Left lung (tissue), 10 donors: Measurements from ENCODE around the gene SNX2. TPM values are rescaled to one million over a fixed set of nuclear protein-coding genes. Genes with fewer than 3 reads are reported as not detected.

Experiments used
- ATAC-seq: fragments of 200-7000 bp; cut with Tn5 transposase; one replicate; pipeline ENCODE4 v1.9.1; 2020; ENCODE audit warnings: moderate library complexity
- DNase-seq, 4 donors: peaks; one replicate each; pipeline ENCODE4 v3.0.0-alpha.2; 2013 to 2020
- H3K27ac ChIP-seq, 2 donors: fragments of 200-600 bp; sonication (generic) in 1 of 2; one replicate each; pipeline versions ENCODE4 v1.5.0 to v1.8.0; 2020 to 2021
- H3K27me3 ChIP-seq, 2 donors: fragments of 200-600 bp; sonication (generic) in 1 of 2; one replicate each; pipeline versions ENCODE4 v1.5.0 to v1.8.0; 2020 to 2021
- H3K36me3 ChIP-seq, 2 donors: fragments of 200-600 bp; sonication (generic) in 1 of 2; one replicate each; pipeline versions ENCODE4 v1.5.0 to v1.8.0; 2020 to 2021
- H3K4me1 ChIP-seq, 2 donors: fragments of 200-600 bp; one replicate each; pipeline ENCODE4 v1.8.0; 2021
- H3K4me3 ChIP-seq, 2 donors: fragments of 200-600 bp; sonication (generic) in 1 of 2; one replicate each; pipeline versions ENCODE4 v1.5.0 to v1.8.0; 2020 to 2021; ENCODE audit warnings: mild to moderate bottlenecking in 1 of 2
- H3K9me3 ChIP-seq, 2 donors: fragments of 200-600 bp; sonication (generic) in 1 of 2; one replicate each; pipeline versions ENCODE4 v1.5.0 to v1.8.0; 2020 to 2021
- intact Hi-C, 2 donors: fragments of 100-400 bp; cut with DNase I; formaldehyde crosslinking; loops; one replicate each; pipeline versions ENCODE4 v1.11.2 to v1.14.2; 2022
- polyA plus RNA-seq, 6 donors: library from polyadenylated mRNA; unstranded; fragments of 120-200 nt; gene quantifications; one replicate each; pipeline ENCODE4 v1.2.1, GENCODE V29; 2013; ENCODE audit not compliant: insufficient read length in 6 of 6
- total RNA-seq, 2 donors: library from RNA; stranded (reverse); fragmentation: NEBNext Ultra II Directional; extraction: Animal tissue kit (Norgen Biotek cat#: 25700); gene quantifications; one replicate each; pipeline ENCODE4 v1.2.1, GENCODE V29; 2021
- TF ChIP-seq, protein P1 (sequence below), 2 donors: fragments of 200-600 bp; sonication (generic) in 1 of 2; IDR thresholded peaks; one replicate each; pipeline versions ENCODE4 v1.5.0 to v1.8.0; 2021; ENCODE audit warnings: antibody characterized with exemption in 2 of 2
- donor health status: DM: no; HTN: yes; CAD: no.
- donor health status: DM: no; HTN: no; CAD: no.

The SNX2 gene
- total and polyA plus RNA-seq, 8 donors: 85.1 to 128 (median 101) TPM

DNA sequence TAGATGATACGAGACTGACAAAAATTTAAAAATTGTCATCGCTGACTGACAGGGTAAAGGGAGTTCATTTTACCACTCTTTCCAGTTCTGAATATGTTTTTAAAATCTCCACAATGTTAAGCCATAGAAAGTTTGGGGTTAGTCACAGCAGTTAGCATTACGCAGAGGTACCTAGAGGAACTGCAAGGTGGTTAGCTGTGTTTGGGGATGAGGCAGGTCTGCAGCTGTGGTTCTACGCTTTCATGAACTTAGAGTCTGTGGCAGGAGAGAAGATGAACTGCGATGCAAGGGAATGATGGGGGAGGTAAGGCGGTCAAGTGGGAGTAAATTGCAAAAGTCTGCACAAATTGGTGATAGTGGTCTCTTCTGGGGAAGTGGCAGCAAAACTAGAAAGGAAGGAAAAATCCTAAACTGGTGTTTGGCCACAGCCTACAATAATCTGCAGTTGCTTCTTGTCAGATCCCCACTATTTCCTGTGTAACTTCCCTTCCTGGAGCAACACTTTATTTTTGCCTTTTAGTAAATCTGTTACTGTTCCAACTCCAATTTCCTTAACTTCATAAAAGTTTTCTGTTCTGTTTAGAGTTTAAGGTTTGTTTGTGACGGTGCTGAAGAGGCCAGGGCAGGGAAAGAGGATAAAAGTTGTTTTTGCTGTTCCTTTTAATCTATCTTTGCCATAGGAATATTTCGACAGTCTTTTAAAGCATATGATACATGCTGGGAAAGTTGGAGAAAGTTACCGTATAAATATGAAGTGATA lies 38.6 kb upstream of the SNX2 start:
- TF ChIP-seq, protein P1, sequence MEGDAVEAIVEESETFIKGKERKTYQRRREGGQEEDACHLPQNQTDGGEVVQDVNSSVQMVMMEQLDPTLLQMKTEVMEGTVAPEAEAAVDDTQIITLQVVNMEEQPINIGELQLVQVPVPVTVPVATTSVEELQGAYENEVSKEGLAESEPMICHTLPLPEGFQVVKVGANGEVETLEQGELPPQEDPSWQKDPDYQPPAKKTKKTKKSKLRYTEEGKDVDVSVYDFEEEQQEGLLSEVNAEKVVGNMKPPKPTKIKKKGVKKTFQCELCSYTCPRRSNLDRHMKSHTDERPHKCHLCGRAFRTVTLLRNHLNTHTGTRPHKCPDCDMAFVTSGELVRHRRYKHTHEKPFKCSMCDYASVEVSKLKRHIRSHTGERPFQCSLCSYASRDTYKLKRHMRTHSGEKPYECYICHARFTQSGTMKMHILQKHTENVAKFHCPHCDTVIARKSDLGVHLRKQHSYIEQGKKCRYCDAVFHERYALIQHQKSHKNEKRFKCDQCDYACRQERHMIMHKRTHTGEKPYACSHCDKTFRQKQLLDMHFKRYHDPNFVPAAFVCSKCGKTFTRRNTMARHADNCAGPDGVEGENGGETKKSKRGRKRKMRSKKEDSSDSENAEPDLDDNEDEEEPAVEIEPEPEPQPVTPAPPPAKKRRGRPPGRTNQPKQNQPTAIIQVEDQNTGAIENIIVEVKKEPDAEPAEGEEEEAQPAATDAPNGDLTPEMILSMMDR (IDR thresholded peaks at IDR 0.05): no peak
- H3K36me3 ChIP-seq: no peaks in the 10 kb centered on the region
- intact Hi-C loops: no loop called here
- H3K4me3 ChIP-seq: no peak overlapping the region
- H3K9me3 ChIP-seq: peaks cover 0 to 4% of the 10 kb centered on the region in 2 donors
- no peak overlapping the region for H3K27ac ChIP-seq
- H3K4me1 ChIP-seq: no peaks in the 10 kb centered on the region
- no peaks in the 10 kb centered on the region for H3K27me3 ChIP-seq
- DNase-seq: peak in 1 of 4 donors; percentile 13
- no peak for ATAC-seq

DNA sequence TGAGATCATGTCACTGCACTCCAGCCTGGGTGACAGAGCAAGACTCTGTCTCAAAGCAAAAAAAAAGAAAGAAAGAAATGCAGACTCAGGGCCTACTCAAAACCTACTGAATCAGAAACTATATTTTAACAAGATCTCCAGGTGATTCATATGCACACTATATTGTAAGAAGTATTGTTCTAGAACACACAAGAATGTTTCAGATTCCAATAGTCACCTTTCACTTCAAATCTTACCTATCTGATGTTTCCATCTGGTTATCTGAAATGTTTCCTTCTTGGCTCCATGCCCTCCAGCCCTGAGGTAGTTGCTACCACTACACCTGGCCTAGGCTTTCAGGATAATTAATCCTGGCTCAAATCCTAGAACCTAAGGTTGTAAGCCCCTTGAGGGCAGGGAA lies 36.8 kb upstream of the SNX2 start:
- Histone ChIP-seq H3K9me3 (peaks cover 0 to 4% of the 10 kb centered on the region in 2 donors), H3K36me3 (no peaks in the 10 kb centered on the region), H3K27ac (no peak overlapping the region), H3K4me1 (no peaks in the 10 kb centered on the region), H3K27me3 (no peaks in the 10 kb centered on the region), H3K4me3 (no peak overlapping the region)
- TF ChIP-seq, protein P1 (IDR thresholded peaks at IDR 0.05): no peak
- ATAC-seq: no peak
- intact Hi-C loops: no loop called here
- no peak for DNase-seq

GRCh38 chr5:122741681-122742080 lies 33.2 kb upstream of the SNX2 start:
- no peaks in the 10 kb centered on the region for H3K36me3 ChIP-seq
- intact Hi-C loops: no loop called here
- H3K27me3 ChIP-seq: no peaks in the 10 kb centered on the region
- no peak overlapping the region for H3K27ac ChIP-seq
- no peaks in the 10 kb centered on the region for H3K4me1 ChIP-seq
- H3K4me3 ChIP-seq: no peak overlapping the region
- DNase-seq (no peak), ATAC-seq (no peak)
- TF ChIP-seq, protein P1 (IDR thresholded peaks at IDR 0.05): no peak
- H3K9me3 ChIP-seq: no peaks in the 10 kb centered on the region

DNA sequence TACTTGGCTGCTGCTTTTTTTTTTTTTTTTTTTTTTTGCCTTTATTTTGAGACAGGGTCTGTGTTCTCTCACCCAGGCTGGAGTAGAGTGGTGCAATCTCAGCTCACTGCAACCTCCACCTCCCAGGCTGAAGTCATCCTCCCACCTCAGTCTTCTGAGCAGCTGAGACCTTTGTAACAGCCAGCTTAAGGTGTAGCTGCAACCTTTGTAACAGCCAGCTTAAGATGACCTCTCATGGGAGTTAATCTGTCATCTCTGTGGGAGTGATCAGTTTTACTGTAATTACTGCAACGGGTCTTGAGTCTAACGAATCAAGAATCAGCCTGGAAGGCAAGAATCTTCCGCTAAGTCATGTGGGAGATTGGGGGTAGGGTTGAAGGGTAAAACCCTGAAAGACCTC lies 31.6 kb upstream of the SNX2 start:
- Histone ChIP-seq H3K4me1 (no peaks in the 10 kb centered on the region), H3K36me3 (no peaks in the 10 kb centered on the region), H3K9me3 (no peaks in the 10 kb centered on the region), H3K27ac (no peak overlapping the region), H3K27me3 (no peaks in the 10 kb centered on the region), H3K4me3 (no peak overlapping the region)
- TF ChIP-seq, protein P1 (IDR thresholded peaks at IDR 0.05): no peak
- DNase-seq (no peak), ATAC-seq (no peak)
- intact Hi-C loops: no loop called here

GRCh38 chr5:122745597-122745996 lies 29.3 kb upstream of the SNX2 start:
- H3K9me3 ChIP-seq: no peaks in the 10 kb centered on the region
- H3K36me3 ChIP-seq: no peaks in the 10 kb centered on the region
- H3K4me3 ChIP-seq: no peak overlapping the region
- TF ChIP-seq, protein P1 (IDR thresholded peaks at IDR 0.05): no peak
- no peak for DNase-seq
- no peak for ATAC-seq
- no peaks in the 10 kb centered on the region for H3K4me1 ChIP-seq
- intact Hi-C loops: no loop called here
- H3K27me3 ChIP-seq: no peaks in the 10 kb centered on the region
- no peak overlapping the region for H3K27ac ChIP-seq
